IPS-NIHi7 (cell line): ENCODE measurements around the gene FGF19.

Source experiments
- DNase-seq: peaks from one replicate; pipeline ENCODE4 v3.0.0; 2012; ENCODE audit warnings: mixed read lengths; ENCODE audit errors: extremely low spot score

The FGF19 gene

DNA sequence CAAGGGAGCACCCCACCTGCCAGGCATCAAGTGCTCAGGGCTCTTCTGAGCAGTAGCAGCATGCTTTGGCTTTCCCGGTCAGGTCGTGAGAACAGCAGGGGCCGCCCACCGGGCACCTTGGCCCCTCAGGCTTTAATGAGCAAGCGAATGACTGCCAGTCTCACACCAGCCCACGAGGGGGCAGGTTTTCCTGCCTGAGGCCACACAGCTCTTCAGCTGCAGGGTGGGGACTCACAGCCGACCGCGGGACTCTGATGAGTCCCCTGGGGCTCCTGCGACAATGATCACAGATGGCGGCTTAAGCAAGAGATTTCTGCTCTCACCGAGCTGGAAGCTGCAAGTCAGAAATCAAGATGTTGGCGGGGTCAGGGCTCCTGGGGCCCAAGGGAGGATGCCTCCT, 14.3 kb upstream of the FGF19 start:
- peak; percentile 92 for DNase-seq

DNA sequence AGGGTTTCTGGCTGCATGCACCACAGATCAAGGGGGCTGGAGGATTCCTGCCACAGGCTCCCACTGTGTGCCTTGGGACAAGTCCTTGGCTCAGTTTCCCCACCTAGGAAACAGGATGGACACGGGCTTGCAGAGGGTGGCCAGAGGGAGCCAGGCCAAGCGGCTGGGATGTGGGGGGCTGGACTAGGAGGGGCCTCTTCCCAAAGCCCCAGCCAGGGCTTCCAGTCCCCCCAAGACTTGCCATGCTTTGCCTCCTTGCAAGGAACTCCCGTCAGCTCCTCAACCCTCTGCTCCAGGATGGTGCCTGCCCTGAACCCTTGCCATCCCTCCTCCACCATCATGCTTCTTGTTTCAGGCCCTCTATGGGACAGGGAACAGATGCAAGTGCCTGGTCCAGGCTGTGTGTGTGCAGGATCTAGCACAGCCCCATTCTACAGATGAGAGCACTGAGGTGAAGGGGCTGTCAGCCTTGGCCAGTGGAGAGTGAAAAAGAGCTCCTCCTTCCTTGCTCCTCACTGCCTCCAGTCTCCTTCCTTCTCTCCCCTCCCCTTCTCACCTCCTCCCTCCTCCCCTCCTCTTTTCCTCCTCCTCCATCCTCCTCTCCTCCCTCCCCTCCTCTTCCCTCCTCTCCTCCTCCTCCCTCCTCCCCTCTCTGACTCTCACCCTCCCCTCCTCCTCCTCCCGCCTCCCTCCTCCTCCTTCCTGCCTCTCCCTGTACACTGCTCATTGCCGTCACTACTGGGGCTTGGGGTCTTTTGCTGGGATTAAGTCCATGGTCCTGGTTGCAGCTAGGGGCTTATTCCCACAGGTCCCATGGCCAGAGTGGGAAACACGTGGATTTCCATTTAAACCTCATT, 13.3 kb upstream of the FGF19 start:
- no peak for DNase-seq

DNA sequence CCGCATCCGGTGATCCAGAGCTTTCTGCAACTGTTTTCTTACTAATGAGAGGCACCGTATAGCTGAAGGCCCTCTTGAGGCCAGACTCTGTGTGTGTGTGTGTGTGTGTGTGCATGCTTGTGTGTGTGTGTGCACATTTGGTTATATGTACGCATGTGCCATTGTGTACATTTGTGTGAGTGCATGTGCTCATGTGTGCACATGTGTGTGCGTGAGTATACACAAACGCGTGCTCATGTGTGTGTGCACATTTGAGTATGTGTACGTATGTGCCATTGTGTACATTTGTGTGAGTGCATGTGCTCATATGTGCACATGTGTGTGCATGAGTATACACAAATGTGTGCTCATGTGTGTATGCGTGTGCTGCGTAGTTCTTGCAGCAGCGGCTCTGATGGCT, 12.3 kb upstream of the FGF19 start:
- no peak for DNase-seq

DNA sequence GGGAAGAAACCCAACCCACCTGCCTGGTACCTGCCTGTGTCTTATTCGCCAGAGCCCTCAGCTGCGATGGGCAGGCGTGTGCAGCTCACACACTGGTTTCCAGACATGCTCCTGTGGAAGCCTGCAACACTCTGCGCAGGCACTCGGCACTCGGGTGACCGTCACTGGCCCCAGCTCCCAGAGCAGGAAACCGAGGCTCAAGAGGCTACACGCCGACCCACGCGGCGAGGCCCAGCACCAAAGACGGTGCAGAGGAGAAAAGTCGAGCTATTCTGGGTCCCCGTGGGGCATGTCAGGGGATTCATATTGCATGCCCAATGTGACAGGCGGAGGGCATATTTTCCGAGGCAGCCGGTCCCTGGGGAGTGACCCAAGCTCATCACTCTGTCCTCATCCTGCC, 11.6 kb upstream of the FGF19 start:
- no peak for DNase-seq

DNA sequence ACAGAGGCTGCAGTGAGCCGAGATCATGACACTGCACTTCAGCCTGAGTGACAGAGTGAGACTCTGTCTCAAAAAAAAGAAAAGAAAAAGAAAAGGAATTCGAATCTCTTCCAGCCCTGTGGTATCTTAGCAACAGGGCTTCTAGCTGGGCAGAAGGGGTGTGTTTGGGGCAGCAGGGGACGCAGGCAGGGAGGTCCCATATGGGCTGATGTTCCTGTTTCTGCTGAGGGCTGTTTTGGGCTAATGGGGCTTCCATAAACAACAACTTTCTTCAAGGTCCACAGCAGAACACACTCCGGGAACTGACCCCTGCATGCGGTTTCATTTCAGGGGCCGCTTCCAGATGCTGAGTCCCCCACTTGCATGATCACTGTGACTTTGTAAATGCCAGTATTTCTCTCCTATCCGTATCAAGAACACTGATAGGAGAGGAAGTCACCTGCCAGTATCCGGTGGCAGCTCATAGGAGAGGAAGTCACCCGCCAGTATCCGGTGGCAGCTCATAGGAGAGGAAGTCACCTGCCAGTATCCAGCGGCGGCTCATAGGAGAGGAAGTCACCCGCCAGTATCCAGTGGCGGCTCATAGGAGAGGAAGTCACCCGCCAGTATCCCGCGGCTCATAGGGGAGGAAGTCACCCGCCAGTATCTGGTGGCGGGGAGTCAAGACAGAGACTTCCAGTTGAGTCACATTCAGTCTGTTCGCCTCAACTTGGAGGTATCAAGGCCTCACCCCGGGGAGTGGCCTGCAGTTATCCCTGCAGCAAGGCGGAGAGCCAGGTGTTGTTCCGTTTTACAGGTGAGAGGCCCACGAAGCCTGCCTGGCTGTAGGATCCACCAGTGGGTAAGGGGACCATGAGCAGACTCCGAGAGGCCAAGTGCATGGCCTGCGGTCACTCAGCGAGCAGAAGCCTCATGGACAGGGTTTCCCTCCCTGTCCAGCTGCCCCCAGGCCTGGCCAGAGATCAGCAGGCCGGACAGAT, 8.3 kb upstream of the FGF19 start:
- DNase-seq = no peak

DNA sequence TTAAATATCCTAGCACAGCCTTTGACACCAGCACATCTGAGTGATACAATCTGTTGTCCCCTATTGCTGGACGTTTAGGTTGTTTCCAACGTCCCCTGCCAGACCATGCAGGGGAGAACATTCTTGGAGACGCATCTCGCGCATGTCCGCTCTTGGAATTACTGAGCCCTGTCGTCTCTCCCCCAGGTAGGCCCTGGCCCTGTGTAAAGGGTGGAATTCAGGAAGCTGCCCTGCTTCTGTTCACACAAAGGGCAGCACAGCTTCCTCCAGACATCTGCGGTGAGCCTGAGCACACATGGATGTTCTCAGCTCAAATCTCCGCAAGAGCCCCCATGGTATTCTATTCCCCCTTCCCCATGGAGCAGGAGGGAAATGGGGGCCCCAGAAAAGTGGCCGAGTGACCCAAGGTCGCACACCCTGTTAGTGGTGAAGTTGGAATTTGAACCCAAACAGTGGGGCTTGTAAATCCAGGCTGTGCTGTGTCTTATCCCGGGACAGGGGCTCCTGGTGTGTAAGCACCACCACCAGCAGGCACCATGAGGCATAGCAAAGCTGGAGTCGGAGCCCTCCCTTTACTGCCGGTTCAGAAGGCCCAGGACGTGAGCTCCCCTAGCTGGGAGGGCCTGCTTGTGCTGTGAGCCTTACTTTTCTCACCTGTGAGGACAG, 5.0 kb upstream of the FGF19 start:
- DNase-seq = no peak

DNA sequence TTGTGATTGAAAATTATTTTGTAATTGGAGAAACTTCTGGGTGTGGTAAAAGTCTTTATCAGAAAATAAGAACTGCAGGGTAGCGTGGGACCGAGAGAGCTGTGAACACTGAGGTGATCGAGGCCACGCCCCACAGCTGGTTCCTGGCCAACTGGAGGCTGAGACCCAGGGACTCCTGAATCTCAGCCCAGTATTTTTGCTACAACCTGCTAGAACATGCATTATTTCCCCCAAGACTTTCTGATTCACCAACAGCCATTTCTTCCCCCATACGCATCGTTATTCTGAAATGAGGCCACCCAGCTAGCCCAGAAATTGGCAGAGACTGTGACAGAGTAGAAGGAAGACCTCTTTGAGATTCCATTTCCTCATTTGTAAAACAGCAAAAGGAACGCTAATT, 3.4 kb upstream of the FGF19 start:
- no peak for DNase-seq

DNA sequence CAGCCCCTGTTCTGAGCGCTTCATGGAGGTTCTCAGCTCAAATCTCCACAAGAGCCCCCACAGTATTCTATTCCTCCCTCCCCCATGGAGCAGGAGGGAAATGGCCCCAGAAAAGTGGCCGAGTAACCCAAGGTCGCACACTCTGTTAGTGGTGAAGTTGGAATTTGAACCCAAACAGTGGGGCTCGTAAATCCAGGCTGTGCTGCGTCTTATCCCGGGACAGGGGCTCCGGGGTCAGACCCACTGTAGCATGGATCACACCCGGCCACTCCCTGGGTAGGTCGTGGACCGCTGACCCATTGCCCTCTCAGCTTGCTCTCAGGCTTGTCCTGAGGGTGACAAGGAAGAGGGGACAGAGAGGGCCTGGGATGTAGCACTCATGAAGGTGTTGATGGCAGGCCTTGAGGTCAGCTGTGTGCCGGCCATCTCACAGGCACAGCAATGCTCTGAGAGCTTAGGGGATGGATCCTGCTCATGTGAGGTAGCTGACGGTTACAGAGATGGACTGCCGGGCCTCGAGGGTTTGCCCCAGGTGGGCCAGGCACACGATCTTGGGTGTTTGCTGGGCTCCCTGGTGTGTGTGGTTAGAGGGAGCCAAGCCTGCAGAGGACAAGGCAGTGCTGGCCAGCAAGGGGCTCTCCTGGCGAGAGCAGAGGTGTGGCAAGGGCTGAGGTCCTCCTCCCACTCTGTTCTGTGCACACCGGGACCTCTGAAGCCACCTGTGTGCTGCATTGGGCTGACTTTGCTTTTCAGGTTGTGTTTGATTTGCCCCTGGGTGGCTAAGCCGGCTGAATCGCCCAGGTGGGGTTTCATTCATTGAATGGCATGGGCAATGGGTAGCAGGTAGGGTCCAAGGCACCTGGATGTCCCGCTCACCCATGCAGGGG, 2.3 kb upstream of the FGF19 start:
- DNase-seq = no peak

DNA sequence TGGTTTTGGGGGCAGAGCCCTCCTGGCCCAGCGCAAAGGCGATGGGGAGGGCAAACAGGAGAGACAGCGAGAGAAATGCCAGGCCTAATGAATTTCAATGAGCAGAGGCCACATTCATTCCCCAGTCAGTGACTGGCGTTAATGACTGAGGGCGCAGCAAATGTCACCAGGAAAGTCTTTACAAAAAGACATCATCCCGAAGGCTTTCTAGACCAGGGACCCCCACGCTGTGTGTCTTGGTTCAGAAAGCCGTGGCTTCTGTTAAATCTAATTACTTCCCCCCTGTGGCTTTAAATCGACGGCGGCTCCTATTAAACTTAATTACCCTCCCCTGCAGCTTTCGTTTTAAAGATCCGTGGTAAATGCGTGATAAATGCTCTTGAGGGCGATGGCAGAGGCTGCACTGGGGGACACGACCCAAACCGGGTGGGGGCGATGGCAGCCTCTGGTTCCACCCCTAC, 1.6 kb upstream of the FGF19 start:
- DNase-seq = no peak

DNA sequence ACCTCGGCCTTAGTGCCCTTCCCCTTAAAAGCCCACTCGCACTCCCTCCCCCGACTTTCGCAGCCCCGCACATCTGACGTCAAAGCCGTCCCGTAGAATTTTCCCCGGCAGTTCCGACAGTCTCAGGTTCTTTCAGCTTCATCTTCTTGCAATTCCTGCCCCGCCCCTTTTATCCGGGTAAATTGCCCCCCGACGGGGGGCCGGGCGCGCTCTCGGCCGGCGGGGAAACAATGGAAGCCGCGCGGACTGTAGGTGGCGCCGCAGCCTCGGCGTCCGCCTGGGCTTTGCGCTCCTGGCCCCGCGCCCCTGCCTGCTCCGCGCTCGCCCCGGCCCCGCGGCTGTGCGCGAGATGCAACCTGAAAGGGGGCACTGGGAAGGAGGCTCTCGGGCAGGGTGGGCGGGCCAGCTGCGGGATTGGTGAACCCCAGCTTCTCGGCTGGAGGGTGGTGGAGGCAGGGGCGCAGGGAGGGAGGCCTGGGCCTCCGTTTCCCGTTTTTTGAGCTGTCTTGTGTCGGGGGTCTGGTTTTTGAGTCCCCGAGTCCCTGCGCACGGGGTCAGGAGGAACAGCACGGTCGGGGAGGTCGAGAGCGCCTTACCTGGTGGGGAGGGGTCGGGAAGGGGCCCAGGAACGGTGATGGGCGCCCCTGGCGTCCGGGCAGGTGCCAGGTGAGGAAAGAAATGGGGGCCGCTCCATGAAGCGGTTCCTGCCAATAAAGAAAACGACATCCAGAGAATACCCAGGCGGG, 859 bp upstream of the FGF19 start:
- DNase-seq = peak; percentile 84

DNA sequence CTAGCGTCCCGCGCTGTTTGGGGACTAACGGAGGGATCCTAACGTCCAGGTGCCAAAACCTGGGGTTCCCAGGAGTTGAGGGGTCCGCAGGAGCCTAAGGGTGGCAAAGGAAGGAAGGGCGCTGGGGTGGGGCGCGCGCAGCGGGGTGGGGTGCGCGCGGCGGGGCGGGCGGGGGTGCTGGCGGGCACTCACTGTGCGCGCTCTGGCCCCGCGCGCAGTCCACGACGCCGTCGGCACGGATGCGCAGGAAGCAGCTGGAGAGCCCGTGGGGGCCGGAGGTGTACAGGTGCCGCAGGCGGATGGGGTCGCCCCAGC, 412 bp downstream of the FGF19 start:
- no peak for DNase-seq

DNA sequence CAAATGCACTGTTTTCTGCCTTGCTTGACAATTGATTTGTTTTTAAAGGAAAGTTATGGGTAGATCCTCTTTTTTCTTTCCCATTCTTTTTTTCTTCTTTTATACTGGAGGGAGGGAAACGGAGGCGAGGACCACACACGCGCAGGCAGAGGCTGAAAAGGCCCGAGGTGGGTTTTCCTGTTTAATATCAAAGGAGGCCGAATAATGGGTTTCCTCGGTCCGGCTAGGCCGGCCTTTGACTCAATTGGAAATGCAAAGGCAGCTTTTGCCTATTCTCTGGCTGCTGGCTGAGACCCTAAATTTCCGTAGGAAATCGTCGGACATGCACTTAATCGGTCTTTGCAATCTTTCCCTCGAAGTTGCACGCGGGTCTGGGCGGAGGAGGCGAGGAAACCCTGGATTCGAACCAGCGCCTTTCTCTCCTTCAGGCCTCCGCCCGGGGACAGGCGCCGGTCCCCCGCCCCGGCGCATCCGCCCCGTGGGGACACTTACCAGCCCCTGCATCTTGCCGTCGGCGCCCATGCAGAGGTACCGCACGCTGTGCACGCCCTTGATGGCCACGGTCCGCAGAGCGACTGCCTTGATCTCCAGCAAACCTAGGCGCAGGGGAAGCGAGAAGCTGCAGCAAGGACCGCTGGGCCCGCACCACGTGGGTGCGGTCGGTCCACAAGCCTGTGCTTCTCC, 911 bp downstream of the FGF19 start:
- no peak for DNase-seq

DNA sequence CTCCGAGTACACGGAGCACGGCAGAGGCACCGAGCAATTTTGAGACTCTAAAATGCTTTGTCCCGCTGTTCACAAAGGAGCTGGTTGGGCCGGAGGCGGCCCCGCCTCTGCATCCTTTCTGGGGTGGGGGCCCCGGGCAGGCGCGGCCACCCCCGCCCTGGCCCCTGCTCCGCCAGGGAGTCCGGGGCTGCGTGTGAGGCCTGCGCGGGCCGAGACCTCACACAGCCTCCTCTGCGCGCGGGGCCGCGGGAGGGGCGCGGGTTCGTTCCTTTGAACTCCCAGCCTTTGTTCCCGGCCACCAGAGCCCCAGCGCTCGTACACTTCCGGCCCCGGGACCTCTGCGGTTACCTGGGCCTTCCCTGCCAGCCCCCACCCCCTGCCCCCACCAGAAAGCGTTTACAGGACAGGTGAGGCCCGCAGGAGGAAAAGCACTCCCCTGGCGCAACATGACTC, 1.6 kb downstream of the FGF19 start:
- no peak for DNase-seq

DNA sequence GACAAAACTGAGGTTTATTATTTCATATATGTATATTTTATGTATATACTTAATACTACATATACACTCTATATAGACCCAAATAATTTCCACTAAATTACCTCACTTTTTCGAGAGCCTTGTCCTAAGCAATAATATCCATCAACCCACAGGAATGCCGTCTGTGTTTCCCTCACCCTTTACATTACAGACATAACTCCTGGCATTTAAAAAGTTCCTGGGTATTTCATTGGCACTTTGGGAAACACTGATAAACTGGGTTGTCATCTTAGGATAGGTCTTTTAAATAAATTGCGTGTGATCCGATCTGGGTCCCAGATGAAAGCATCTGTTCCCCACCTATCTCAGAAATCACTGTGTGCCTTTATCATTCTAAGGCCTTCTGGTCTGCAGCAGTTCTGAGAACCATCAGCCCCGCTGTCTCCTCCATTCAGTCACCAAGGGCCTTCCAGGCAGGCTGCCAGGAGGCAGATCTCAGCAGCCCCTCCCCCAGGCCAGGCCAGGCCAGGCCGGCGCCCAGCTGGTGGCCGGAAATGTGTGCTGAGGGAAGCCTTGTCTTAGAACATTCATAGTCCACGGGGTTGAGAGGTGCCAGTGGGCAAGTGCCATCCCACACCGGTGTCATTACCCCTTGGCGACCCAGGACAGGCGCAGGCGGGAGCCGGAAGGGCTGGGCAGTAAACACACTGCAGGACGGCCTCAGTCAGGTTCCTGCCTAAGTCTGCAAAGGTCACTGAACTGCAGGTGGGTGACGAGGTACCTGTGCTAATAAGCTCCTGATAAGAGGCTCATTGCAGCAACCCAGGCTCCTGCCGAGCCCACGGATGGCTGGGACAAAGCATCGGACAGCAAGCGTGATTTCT, 3.3 kb downstream of the FGF19 start:
- DNase-seq = peak; percentile 80

DNA sequence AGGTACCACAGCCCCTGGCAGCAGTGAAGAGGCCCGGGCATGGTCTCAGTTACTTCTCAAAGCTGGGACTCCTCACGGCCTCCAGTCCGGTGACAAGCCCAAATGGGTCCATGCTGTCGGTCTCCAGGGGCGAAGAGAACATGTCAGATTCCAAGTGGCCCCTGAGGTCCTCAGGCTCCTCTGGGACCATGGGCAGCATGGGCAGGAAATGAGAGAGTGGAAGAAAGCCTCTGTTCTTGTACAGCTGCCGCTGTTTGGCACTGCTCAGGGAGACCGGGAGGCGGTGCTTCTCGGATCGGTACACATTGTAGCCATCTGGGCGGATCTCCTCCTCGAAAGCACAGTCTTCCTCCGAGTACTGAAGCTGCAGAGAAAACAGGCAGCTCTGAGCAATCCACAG, 4.6 kb downstream of the FGF19 start:
- no peak for DNase-seq

DNA sequence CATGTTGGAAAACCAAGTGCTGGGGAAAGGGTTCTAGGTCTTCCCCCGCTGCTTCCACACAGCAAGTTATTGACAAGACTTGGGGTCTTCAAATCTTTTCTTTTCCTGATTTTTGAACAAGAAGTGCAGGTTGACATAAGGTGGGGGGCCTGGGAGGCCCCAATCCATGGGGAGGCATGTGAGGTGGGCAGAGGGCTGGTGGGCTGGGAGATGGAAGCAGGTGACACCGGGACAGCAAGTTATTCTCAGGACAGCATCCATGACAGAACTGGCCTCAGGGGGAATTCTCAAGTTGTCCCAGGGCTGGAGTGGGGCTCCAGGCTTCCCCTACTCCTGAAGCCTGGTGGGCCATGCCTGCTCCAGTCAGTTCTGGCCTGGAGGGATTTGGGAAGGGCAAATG, 5.5 kb downstream of the FGF19 start:
- DNase-seq = no peak

DNA sequence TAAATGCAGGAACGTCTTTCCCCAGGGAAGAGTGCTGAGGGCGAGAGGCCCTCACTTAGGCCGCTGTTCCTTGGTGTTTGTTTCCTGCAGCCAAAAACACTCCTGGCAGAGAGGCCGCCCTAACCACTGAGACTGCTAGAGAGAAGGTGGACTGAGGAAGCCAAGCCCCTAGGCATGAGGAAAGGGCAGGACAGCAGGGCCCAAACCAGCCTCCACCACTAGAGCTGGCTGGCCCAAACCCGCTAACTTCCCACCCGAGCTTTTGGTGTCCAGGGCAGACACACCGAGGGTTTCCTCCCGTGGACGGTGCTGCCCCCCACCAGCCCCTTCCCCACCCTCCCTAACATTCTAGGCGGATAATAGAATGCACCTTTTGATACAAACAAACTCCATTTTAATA, 6.0 kb downstream of the FGF19 start:
- DNase-seq = no peak

DNA sequence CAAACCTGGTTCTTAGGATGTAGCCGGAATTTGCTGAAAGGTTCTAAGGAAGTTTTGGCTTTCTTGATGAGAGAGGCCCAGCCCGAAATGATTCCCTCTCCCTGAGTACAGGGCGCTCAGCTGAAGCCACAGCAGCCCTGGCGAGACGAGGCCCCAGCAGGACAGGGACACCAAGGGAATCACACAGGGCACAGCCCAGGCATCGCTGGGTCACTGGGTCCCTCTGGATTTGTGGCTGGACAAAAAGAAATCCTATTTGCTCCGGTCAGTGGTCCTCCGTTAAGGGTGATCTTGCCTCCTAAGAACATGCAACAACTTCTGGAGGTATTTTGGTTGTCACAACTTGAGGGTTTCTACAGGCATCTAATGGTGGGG, 6.4 kb downstream of the FGF19 start:
- DNase-seq = no peak
